Natural killer cell (primary cell): ENCODE measurements around the gene ARMC9. TPM values are rescaled to one million over a fixed set of nuclear protein-coding genes. Genes with fewer than 3 reads are reported as not detected.

Experiments used
- ATAC-seq, 3 donors: fragments of 150-1000 bp in 2 of 3; fragments of 200-7000 bp in 1 of 3; cut with Tn5 transposase; 1 replicate in 1 of 3; 2 replicates in 2 of 3; pipeline ENCODE4 v1.10.0; 2021; ENCODE audit warnings: mild to moderate bottlenecking in 2 of 3, moderate library complexity in 2 of 3
- DNase-seq, 2 donors: peaks; one replicate each; pipeline versions ENCODE4 v3.0.0 to v3.0.0-alpha.2; 2013 to 2021; ENCODE audit warnings: mixed read lengths in 1 of 2
- H3K27ac ChIP-seq: one replicate; pipeline ENCODE4 v1.5.1; 2013; ENCODE audit warnings: mild to moderate bottlenecking, low read length
- H3K27me3 ChIP-seq: one replicate; pipeline ENCODE4 v1.6.1; 2013; ENCODE audit warnings: low read length; ENCODE audit not compliant: control insufficient read depth, insufficient read depth
- H3K36me3 ChIP-seq: one replicate; pipeline ENCODE4 v1.6.1; 2013; ENCODE audit warnings: low read length; ENCODE audit not compliant: control insufficient read depth, insufficient read depth
- H3K4me1 ChIP-seq: one replicate; pipeline ENCODE4 v1.6.1; 2013; ENCODE audit warnings: low read length; ENCODE audit not compliant: control insufficient read depth, insufficient read depth
- H3K4me3 ChIP-seq: one replicate; pipeline ENCODE4 v1.5.1; 2013; ENCODE audit warnings: low read length
- H3K9me3 ChIP-seq: one replicate; pipeline ENCODE4 v1.6.1; 2013; ENCODE audit warnings: low read length; ENCODE audit not compliant: control insufficient read depth, insufficient read depth
- H3K27ac Mint-ChIP-seq, 2 donors: one replicate each; pipeline ENCODE4 v1.8.0; 2022; ENCODE audit warnings: mild to moderate bottlenecking in 2 of 2, mixed read lengths in 2 of 2, moderate library complexity in 1 of 2
- H3K27me3 Mint-ChIP-seq, 2 donors: one replicate each; pipeline ENCODE4 v1.8.0; 2022; ENCODE audit warnings: low read depth in 2 of 2, mixed read lengths in 2 of 2
- H3K36me3 Mint-ChIP-seq: one replicate; pipeline ENCODE4 v1.8.0; 2022; ENCODE audit warnings: mixed read lengths
- H3K4me1 Mint-ChIP-seq, 2 donors: one replicate each; pipeline ENCODE4 v1.8.0; 2022; ENCODE audit warnings: mixed read lengths in 2 of 2
- H3K4me3 Mint-ChIP-seq: one replicate; pipeline ENCODE4 v1.8.0; 2022; ENCODE audit warnings: mild to moderate bottlenecking, moderate library complexity, mixed read lengths
- H3K9me3 Mint-ChIP-seq, 2 donors: one replicate each; pipeline ENCODE4 v1.8.0; 2022; ENCODE audit warnings: mixed read lengths in 2 of 2
- CTCF ChIP-seq: fragments of 200-600 bp; IDR thresholded peaks from one replicate; pipeline ENCODE4 v1.8.0; 2022; ENCODE audit warnings: antibody characterized with exemption
- WGBS: methylation state at CpG from one replicate; pipeline ENCODE4 v1.1.7; 2013; ENCODE audit warnings: missing lambda C conversion rate; ENCODE audit not compliant: insufficient coverage; 5-methylcytosine and 5-hydroxymethylcytosine counted together
- intact Hi-C: fragments of 100-400 bp; cut with micrococcal nuclease; formaldehyde crosslinking; loops from one replicate; pipeline ENCODE4 v1.14.2; 2022
- total RNA-seq, 4 donors: library from RNA; stranded (reverse); fragments of 120-200 nt in 1 of 4; gene quantifications; one replicate each; pipeline versions ENCODE4 v1.2.3 to v1.2.4, GENCODE V29; 2013 to 2022

Gene ARMC9
- total RNA-seq, 3 donors from 2014 or later (not counting 1 experiment from before 2014, with no cell fraction given), result 1.2 to 2.3 (median 2.0) TPM

DNA sequence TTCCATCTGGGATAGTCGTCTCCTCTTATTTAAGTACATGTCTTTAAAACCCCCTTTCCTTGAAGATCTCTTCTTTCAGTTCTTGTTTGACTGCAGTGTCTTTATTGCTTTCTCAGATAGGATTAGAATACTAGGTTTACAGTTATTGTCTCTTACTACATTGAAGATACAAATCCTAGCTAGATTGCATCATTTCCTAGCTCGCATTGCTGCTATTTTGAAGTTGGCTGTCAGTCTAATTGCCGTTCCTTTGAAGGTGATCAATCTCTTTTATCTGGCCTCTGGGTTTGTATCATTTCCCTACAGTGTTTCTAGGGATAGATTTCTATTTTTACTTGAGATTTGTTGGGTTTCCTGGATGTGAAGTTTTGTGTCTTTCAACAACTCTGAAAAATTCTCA is 20.9 kb downstream of the ARMC9 start:
- ATAC-seq, result no peak
- Mint-ChIP-seq H3K27ac (no peak overlapping the region), H3K4me3 (no peak overlapping the region), H3K27me3 (no peaks in the 10 kb centered on the region), H3K36me3 (no peaks in the 10 kb centered on the region), H3K9me3 (no peaks in the 10 kb centered on the region), H3K4me1 (no peaks in the 10 kb centered on the region)
- Histone ChIP-seq H3K36me3 (no peaks in the 10 kb centered on the region), H3K9me3 (no peaks in the 10 kb centered on the region), H3K4me1 (no peaks in the 10 kb centered on the region), H3K27ac (no peak overlapping the region), H3K4me3 (no peak overlapping the region), H3K27me3 (no peaks in the 10 kb centered on the region)
- DNase-seq, result no peak
- intact Hi-C loops, result no loop called here
- 87% methylated on average over 3 of the region's 3 CpGs for WGBS
- no peak for TF ChIP-seq CTCF

DNA sequence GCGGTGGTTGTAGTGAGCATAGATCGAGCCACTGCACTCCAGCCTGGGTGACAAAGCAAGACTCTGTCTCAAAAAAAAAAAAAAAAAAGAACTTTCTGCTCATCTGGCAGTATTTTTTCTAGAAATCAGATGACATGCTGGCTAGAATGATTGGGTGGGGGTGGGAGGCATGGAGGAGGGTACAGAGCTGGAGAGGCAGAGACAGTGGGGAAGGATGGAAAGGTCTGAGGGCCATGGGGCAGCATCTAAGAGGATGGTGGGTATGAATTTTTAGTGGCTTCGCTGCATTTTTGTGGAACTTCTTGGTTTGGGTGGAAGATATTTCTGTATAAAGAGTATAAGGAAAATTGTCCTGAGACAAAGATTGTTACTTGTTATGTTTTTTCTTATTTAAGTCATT is 23.3 kb downstream of the ARMC9 start:
- no peak overlapping the region for H3K4me3 ChIP-seq
- Mint-ChIP-seq H3K9me3 (no peaks in the 10 kb centered on the region), H3K27ac (no peak overlapping the region), H3K36me3 (no peaks in the 10 kb centered on the region), H3K27me3 (no peaks in the 10 kb centered on the region), H3K4me3 (no peak overlapping the region), H3K4me1 (no peaks in the 10 kb centered on the region)
- DNase-seq (no peak), ATAC-seq (no peak)
- intact Hi-C loops, result no loop called here
- H3K27me3 ChIP-seq, result no peaks in the 10 kb centered on the region
- no peaks in the 10 kb centered on the region for H3K4me1 ChIP-seq
- no peaks in the 10 kb centered on the region for H3K9me3 ChIP-seq
- H3K36me3 ChIP-seq, result no peaks in the 10 kb centered on the region
- no peak overlapping the region for H3K27ac ChIP-seq
- 91% methylated on average over 3 of the region's 3 CpGs for WGBS
- no peak for TF ChIP-seq CTCF

DNA sequence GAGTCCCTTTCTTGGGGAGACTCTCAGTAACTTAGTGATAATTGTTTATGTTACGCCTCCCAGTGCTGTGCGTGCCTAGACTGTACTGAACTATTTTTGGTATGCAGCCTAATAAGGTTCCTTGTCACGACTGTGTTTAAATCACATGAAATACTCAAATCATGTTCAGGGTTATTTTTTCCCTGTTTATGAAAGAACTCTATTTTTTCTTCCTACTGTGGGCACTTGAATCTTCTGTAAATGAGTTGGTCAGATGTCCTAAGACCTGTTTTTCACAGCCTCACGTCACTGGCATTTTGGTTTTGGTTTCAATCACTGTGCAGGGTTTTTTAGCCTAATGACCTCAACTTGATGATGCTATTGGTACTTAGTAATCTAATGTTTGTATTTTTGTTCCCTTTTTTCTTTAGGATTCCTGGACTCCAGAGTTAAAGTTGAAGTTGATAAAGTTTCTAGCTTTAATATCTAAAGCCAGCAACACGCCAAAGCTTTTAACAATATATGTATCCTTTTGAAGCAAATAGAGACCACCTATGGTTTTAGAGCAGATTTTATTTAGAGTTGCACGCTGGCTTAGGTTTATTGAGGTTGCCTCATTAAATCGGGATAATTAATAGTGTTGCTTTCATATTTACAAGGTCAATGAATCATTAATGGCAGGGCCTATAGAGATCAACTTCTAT is 24.0 kb downstream of the ARMC9 start:
- TF ChIP-seq CTCF, result no peak
- 84% methylated on average over 7 of the region's 7 CpGs for WGBS
- Mint-ChIP-seq H3K27me3 (no peaks in the 10 kb centered on the region), H3K4me1 (no peaks in the 10 kb centered on the region), H3K9me3 (no peaks in the 10 kb centered on the region), H3K36me3 (no peaks in the 10 kb centered on the region), H3K4me3 (no peak overlapping the region), H3K27ac (no peak overlapping the region)
- Histone ChIP-seq H3K36me3 (no peaks in the 10 kb centered on the region), H3K4me3 (no peak overlapping the region), H3K4me1 (no peaks in the 10 kb centered on the region), H3K9me3 (no peaks in the 10 kb centered on the region), H3K27me3 (no peaks in the 10 kb centered on the region), H3K27ac (no peak overlapping the region)
- intact Hi-C loops, result no loop called here
- no peak for ATAC-seq
- no peak for DNase-seq

GRCh38 chr2:231223001-231223375 is 24.6 kb downstream of the ARMC9 start:
- Mint-ChIP-seq H3K27ac (no peak overlapping the region), H3K27me3 (no peaks in the 10 kb centered on the region), H3K4me3 (no peak overlapping the region), H3K36me3 (no peaks in the 10 kb centered on the region), H3K9me3 (no peaks in the 10 kb centered on the region), H3K4me1 (no peaks in the 10 kb centered on the region)
- DNase-seq (no peak), ATAC-seq (no peak)
- H3K36me3 ChIP-seq, result no peaks in the 10 kb centered on the region
- 33% methylated on average over 1 of the region's 3 CpGs for WGBS
- H3K27ac ChIP-seq, result no peak overlapping the region
- no peak overlapping the region for H3K4me3 ChIP-seq
- TF ChIP-seq CTCF, result no peak
- H3K27me3 ChIP-seq, result no peaks in the 10 kb centered on the region
- no peaks in the 10 kb centered on the region for H3K4me1 ChIP-seq
- intact Hi-C loops, result no loop called here
- no peaks in the 10 kb centered on the region for H3K9me3 ChIP-seq
